RWPE2 (cell line): Measurements from ENCODE around the gene WRNIP1.

Source experiments
- ATAC-seq: fragments of 200-7000 bp; cut with Tn5 transposase; 3 replicates; pipeline ENCODE4 v1.9.1; 2021; ENCODE audit warnings: low read depth
- DNase-seq: peaks from one replicate; pipeline ENCODE4 v3.0.0-alpha.2; 2020; ENCODE audit warnings: low spot score
- H3K27ac ChIP-seq: fragments of 450-650 bp; 2 replicates; pipeline ENCODE4 v1.5.1; 2017; ENCODE audit warnings: mild to moderate bottlenecking; ENCODE audit not compliant: poor library complexity, severe bottlenecking
- H3K27me3 ChIP-seq: fragments of 250-450 bp; sonication (Bioruptor Pico); 2 replicates; pipeline ENCODE4 v1.5.1; 2021; ENCODE audit warnings: mild to moderate bottlenecking, moderate library complexity; ENCODE audit not compliant: insufficient read depth, poor library complexity, severe bottlenecking
- H3K36me3 ChIP-seq: fragments of 250-450 bp; sonication (Bioruptor Pico); 2 replicates; pipeline ENCODE4 v1.5.1; 2020; ENCODE audit warnings: low read depth, mild to moderate bottlenecking, moderate library complexity
- H3K4me1 ChIP-seq: fragments of 250-450 bp; sonication (Bioruptor Pico); 2 replicates; pipeline ENCODE4 v1.5.1; 2021; ENCODE audit warnings: mild to moderate bottlenecking, moderate library complexity; ENCODE audit not compliant: insufficient read depth, poor library complexity, severe bottlenecking
- H3K4me3 ChIP-seq: fragments of 250-450 bp; sonication (Bioruptor Pico); 2 replicates; pipeline ENCODE4 v1.5.1; 2021; ENCODE audit warnings: mild to moderate bottlenecking, moderate library complexity; ENCODE audit not compliant: severe bottlenecking
- H3K9me3 ChIP-seq: fragments of 250-450 bp; sonication (Bioruptor Pico); 2 replicates; pipeline ENCODE4 v1.5.1; 2021; ENCODE audit warnings: mild to moderate bottlenecking, moderate library complexity; ENCODE audit not compliant: severe bottlenecking
- CTCF ChIP-seq: fragments of 450-650 bp; IDR thresholded peaks from one replicate; pipeline ENCODE4 v1.5.1; 2017; ENCODE audit warnings: mild to moderate bottlenecking, moderate library complexity; ENCODE audit not compliant: poor library complexity, severe bottlenecking

Gene WRNIP1

GRCh38 chr6:2765166-2765895, at the start of gene WRNIP1:
Gene WRNIP1 (plus strand): TSS chr6:2765393. CDS start chr6:2765623, 230 bp downstream.
- H3K36me3 ChIP-seq, result peaks cover 27% of the 10 kb centered on the region
- DNase-seq (peak; percentile 99), ATAC-seq (peak; percentile 90)
- no peaks in the 10 kb centered on the region for H3K9me3 ChIP-seq
- peak within 1 kb of the TSS; percentile 77 for H3K27ac ChIP-seq
- H3K27me3 ChIP-seq, result no peaks in the 10 kb centered on the region
- H3K4me3 ChIP-seq, result peak within 1 kb of the TSS; percentile 91
- TF ChIP-seq CTCF, result peak; percentile 72
- peaks cover 13% of the 10 kb centered on the region for H3K4me1 ChIP-seq

- TF ChIP-seq CTCF, result no peak
- DNase-seq (no peak), ATAC-seq (no peak)
- H3K4me3 ChIP-seq, result no peak overlapping the region
- no peaks in the 10 kb centered on the region for H3K9me3 ChIP-seq
- no peaks in the 10 kb centered on the region for H3K4me1 ChIP-seq
- H3K27me3 ChIP-seq, result no peaks in the 10 kb centered on the region
- H3K36me3 ChIP-seq, result no peaks in the 10 kb centered on the region
- no peak overlapping the region for H3K27ac ChIP-seq
These were observed 49.5 kb upstream of the WRNIP1 start for GRCh38 chr6:2715737-2716136.

- no peak for TF ChIP-seq CTCF
- no peak for ATAC-seq
- Histone ChIP-seq H3K4me3 (no peak overlapping the region), H3K9me3 (no peaks in the 10 kb centered on the region), H3K27ac (no peak overlapping the region), H3K36me3 (no peaks in the 10 kb centered on the region), H3K4me1 (no peaks in the 10 kb centered on the region), H3K27me3 (no peaks in the 10 kb centered on the region)
- no peak for DNase-seq
These were observed 48.1 kb upstream of the WRNIP1 start for GRCh38 chr6:2716936-2717700.

GRCh38 chr6:2718334-2719092, 46.7 kb upstream of the WRNIP1 start:
- Histone ChIP-seq H3K27ac (no peak overlapping the region), H3K4me3 (no peak overlapping the region), H3K27me3 (no peaks in the 10 kb centered on the region), H3K4me1 (no peaks in the 10 kb centered on the region), H3K9me3 (no peaks in the 10 kb centered on the region), H3K36me3 (no peaks in the 10 kb centered on the region)
- no peak for TF ChIP-seq CTCF
- no peak for DNase-seq
- ATAC-seq, result no peak
